ENCODE measurements around the gene TTC3.

DNA sequence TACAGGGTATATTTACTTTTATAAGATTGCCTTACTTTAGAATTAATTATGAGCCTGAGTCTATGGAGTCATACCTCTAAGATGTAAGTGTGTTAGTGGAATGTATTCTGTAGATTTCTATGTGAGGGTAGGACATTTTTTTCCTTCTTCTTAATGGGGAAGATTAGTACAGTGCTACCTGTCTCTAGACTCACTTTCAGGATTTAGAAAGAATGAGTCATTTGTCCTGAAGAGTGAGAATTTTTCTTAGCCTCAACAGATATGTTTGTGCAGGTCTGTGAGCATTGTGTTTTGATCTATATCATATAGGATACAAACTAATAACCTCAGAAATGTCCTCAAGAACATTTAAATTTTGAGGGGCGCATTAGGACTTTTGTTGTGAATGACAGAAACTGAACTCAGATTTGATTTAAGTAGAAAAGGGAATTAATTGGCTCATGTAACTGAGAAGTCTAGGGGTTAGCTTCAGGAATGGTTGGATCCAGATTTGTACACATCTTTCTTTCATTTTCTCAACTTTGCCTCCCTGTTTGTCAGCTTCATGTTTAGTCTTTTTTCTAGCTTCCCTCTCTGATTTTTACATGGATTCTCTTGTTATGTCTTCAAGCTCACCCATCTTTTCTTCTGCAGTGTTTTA lies 45.3 kb downstream of the TTC3 start:
- TF ChIP-seq EZH2 (conservative IDR thresholded peaks at IDR 0.05; ENCODE audit: low read depth, low read length) (no peak), NPAS2 (CRISPR knock-in tag; IDR thresholded peaks at IDR 0.05; ENCODE audit: borderline replicate concordance) (no peak), CHD2 (IDR thresholded peaks at IDR 0.05; ENCODE audit: low read depth, low read length) (no peak)
- TF ChIP-seq, protein P1, sequence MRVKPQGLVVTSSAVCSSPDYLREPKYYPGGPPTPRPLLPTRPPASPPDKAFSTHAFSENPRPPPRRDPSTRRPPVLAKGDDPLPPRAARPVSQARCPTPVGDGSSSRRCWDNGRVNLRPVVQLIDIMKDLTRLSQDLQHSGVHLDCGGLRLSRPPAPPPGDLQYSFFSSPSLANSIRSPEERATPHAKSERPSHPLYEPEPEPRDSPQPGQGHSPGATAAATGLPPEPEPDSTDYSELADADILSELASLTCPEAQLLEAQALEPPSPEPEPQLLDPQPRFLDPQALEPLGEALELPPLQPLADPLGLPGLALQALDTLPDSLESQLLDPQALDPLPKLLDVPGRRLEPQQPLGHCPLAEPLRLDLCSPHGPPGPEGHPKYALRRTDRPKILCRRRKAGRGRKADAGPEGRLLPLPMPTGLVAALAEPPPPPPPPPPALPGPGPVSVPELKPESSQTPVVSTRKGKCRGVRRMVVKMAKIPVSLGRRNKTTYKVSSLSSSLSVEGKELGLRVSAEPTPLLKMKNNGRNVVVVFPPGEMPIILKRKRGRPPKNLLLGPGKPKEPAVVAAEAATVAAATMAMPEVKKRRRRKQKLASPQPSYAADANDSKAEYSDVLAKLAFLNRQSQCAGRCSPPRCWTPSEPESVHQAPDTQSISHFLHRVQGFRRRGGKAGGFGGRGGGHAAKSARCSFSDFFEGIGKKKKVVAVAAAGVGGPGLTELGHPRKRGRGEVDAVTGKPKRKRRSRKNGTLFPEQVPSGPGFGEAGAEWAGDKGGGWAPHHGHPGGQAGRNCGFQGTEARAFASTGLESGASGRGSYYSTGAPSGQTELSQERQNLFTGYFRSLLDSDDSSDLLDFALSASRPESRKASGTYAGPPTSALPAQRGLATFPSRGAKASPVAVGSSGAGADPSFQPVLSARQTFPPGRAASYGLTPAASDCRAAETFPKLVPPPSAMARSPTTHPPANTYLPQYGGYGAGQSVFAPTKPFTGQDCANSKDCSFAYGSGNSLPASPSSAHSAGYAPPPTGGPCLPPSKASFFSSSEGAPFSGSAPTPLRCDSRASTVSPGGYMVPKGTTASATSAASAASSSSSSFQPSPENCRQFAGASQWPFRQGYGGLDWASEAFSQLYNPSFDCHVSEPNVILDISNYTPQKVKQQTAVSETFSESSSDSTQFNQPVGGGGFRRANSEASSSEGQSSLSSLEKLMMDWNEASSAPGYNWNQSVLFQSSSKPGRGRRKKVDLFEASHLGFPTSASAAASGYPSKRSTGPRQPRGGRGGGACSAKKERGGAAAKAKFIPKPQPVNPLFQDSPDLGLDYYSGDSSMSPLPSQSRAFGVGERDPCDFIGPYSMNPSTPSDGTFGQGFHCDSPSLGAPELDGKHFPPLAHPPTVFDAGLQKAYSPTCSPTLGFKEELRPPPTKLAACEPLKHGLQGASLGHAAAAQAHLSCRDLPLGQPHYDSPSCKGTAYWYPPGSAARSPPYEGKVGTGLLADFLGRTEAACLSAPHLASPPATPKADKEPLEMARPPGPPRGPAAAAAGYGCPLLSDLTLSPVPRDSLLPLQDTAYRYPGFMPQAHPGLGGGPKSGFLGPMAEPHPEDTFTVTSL (CRISPR knock-in tag; IDR thresholded peaks at IDR 0.05; ENCODE audit: borderline replicate concordance), result no peak
- TF ChIP-seq, protein P2, sequence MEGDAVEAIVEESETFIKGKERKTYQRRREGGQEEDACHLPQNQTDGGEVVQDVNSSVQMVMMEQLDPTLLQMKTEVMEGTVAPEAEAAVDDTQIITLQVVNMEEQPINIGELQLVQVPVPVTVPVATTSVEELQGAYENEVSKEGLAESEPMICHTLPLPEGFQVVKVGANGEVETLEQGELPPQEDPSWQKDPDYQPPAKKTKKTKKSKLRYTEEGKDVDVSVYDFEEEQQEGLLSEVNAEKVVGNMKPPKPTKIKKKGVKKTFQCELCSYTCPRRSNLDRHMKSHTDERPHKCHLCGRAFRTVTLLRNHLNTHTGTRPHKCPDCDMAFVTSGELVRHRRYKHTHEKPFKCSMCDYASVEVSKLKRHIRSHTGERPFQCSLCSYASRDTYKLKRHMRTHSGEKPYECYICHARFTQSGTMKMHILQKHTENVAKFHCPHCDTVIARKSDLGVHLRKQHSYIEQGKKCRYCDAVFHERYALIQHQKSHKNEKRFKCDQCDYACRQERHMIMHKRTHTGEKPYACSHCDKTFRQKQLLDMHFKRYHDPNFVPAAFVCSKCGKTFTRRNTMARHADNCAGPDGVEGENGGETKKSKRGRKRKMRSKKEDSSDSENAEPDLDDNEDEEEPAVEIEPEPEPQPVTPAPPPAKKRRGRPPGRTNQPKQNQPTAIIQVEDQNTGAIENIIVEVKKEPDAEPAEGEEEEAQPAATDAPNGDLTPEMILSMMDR (CRISPR knock-in tag; IDR thresholded peaks at IDR 0.05), result no peak

Measured in HepG2 (cell line).